GM12878 (cell line): ENCODE results near the gene KCNJ12. TPM values are rescaled to one million over a fixed set of nuclear protein-coding genes. Genes with fewer than 3 reads are reported as not detected.

ENCODE experiments used
- ATAC-seq: fragments of 200-7000 bp; cut with Tn5 transposase; 3 replicates; pipeline ENCODE4 v1.9.1; 2020; ENCODE audit warnings: mild to moderate bottlenecking, moderate library complexity
- BruUV-seq: library from RNA; stranded (reverse); fragments of 400-500 nt; replicated peaks from 2 replicates; lab custom pipeline; 2021; lab: Mats Ljungman, UMichigan
- CTCF ChIA-PET: fragments of 300-600 bp; sonication (Branson Sonifier 250); formaldehyde crosslinking; extraction: SDS; loops from one replicate; lab custom pipeline; 2021; ENCODE audit warnings: inconsistent platforms; lab: Yijun Ruan, JAX
- POLR2A ChIA-PET: fragments of 350-600 bp; formaldehyde crosslinking; extraction: SDS; loops from one replicate; lab custom pipeline; 2021; ENCODE audit warnings: inconsistent platforms; lab: Charles Lee
- RAD21 ChIA-PET: fragments of 300-600 bp; sonication (Branson Sonifier 250); formaldehyde crosslinking; loops from one replicate; lab custom pipeline; 2023; ENCODE audit warnings: antibody characterized with exemption; ENCODE audit not compliant: unreplicated experiment; lab: Charles Lee
- SMC1A ChIA-PET: fragments of 300-600 bp; sonication (Branson Sonifier 250); formaldehyde crosslinking; loops from one replicate; lab custom pipeline; 2023; ENCODE audit not compliant: unreplicated experiment, uncharacterized antibody; lab: Charles Lee
- DNase-seq: peaks from one replicate; pipeline ENCODE4 v3.0.0-alpha.2; 2011; ENCODE audit warnings: low read depth, low spot score
- FAIRE-seq: peaks from 3 replicates; lab custom pipeline; 2011; peaks lifted over from hg19 to GRCh38; lab: Jason Lieb, UNC
- H2AFZ ChIP-seq: 2 replicates; pipeline ENCODE4 v1.6.0; 2011; ENCODE audit warnings: low read depth, low read length, control low read depth; ENCODE audit not compliant: control insufficient read depth
- H3K27ac ChIP-seq: 2 replicates; pipeline ENCODE4 v1.5.1; 2011; ENCODE audit warnings: control low read depth; ENCODE audit not compliant: control insufficient read depth, insufficient read depth
- H3K27me3 ChIP-seq, 2 experiments: replicated peaks in 1 of 2; 2 replicates each; pipeline versions ENCODE4 v1.6.0 to v1.6.1; 2011; ENCODE audit warnings: low read length in 1 of 2; ENCODE audit not compliant: control insufficient read depth in 2 of 2, insufficient read depth in 2 of 2
- H3K36me3 ChIP-seq, 2 experiments: 2 replicates each; pipeline ENCODE4 v1.5.1; 2011; ENCODE audit warnings: low read length in 1 of 2; ENCODE audit not compliant: control insufficient read depth in 2 of 2, insufficient read depth in 2 of 2
- H3K4me1 ChIP-seq: 2 replicates; pipeline ENCODE4 v1.6.1; 2011; ENCODE audit warnings: mild to moderate bottlenecking, low read length, moderate library complexity, mixed read lengths; ENCODE audit not compliant: control insufficient read depth, insufficient read depth
- H3K4me2 ChIP-seq: 2 replicates; pipeline ENCODE4 v1.6.0; 2011; ENCODE audit warnings: control low read depth; ENCODE audit not compliant: control insufficient read depth, insufficient read depth
- H3K4me3 ChIP-seq: fragments of 200-600 bp; sonication (generic); 2 replicates; pipeline ENCODE4 v1.5.1; 2016
- H3K79me2 ChIP-seq: 2 replicates; pipeline ENCODE4 v1.6.0; 2011; ENCODE audit warnings: low read length; ENCODE audit not compliant: control insufficient read depth, insufficient read depth
- H3K9ac ChIP-seq: 2 replicates; pipeline ENCODE4 v1.8.0; 2011; ENCODE audit warnings: low read length, control low read depth, mixed read lengths; ENCODE audit not compliant: control insufficient read depth, insufficient read depth
- H3K9me3 ChIP-seq: replicated peaks from 3 replicates; pipeline ENCODE4 v1.5.1; 2011; ENCODE audit warnings: mild to moderate bottlenecking, low read length; ENCODE audit not compliant: control insufficient read depth, insufficient read depth
- H4K20me1 ChIP-seq: 2 replicates; pipeline ENCODE4 v1.6.0; 2011; ENCODE audit not compliant: control insufficient read depth, insufficient read depth
- CREM ChIP-seq: IDR thresholded peaks from 2 replicates; pipeline ENCODE4 v1.6.1; 2014; ENCODE audit warnings: antibody characterized with exemption, low read depth
- E2F8 ChIP-seq: fragments of 450-650 bp; IDR thresholded peaks from 2 replicates; pipeline ENCODE4 v1.6.1; 2018; ENCODE audit warnings: mild to moderate bottlenecking, low read depth, moderate library complexity; ENCODE audit not compliant: partially characterized antibody
- E4F1 ChIP-seq: fragments of 450-650 bp; IDR thresholded peaks from 2 replicates; pipeline ENCODE4 v1.6.1; 2018; ENCODE audit warnings: borderline replicate concordance, mild to moderate bottlenecking; ENCODE audit not compliant: partially characterized antibody
- EED ChIP-seq: sonication (generic); IDR thresholded peaks from 2 replicates; pipeline ENCODE4 v1.6.1; 2016; ENCODE audit warnings: antibody characterized with exemption, low read depth
- ESRRA ChIP-seq: IDR thresholded peaks from 2 replicates; pipeline ENCODE4 v1.6.1; 2012; ENCODE audit warnings: mild to moderate bottlenecking, low read length, improper control_type of control experiment
- FOS ChIP-seq: IDR thresholded peaks from 3 replicates; pipeline ENCODE4 v1.6.1; 2011; ENCODE audit warnings: borderline replicate concordance; ENCODE audit not compliant: insufficient read length; ENCODE audit errors: extremely low read depth
- IKZF2 ChIP-seq, 2 experiments: fragments of 450-650 bp; IDR thresholded peaks; 2 replicates each; pipeline ENCODE4 v1.6.1; 2017; ENCODE audit warnings: mild to moderate bottlenecking in 2 of 2, moderate library complexity in 2 of 2
- NFIC ChIP-seq: IDR thresholded peaks from 2 replicates; pipeline ENCODE4 v1.6.1; 2012; ENCODE audit warnings: low read depth, mild to moderate bottlenecking, inconsistent platforms, low read length, moderate library complexity
- PAX5 ChIP-seq: IDR thresholded peaks from 2 replicates; pipeline ENCODE4 v1.6.1; 2011; ENCODE audit warnings: low read depth, low read length, borderline replicate concordance
- SUZ12 ChIP-seq: fragments of 200-600 bp; sonication (generic); IDR thresholded peaks from one replicate; pipeline ENCODE4 v1.6.1; 2018; ENCODE audit warnings: antibody characterized with exemption, mild to moderate bottlenecking; ENCODE audit not compliant: unreplicated experiment
- WGBS: methylation state at CpG from one replicate; pipeline ENCODE4 v1.1.6; 2016; ENCODE audit warnings: low lambda C conversion rate; ENCODE audit not compliant: insufficient replicate concordance, insufficient coverage; ENCODE audit errors: missing lambda C conversion rate; 5-methylcytosine and 5-hydroxymethylcytosine counted together
- in situ Hi-C: fragments of 300-500 bp; cut with MboI; formaldehyde crosslinking; loops from 9 replicates; pipeline ENCODE4 v1.14.3; 2018; ENCODE audit warnings: mixed read lengths
- intact Hi-C: fragments of 100-400 bp; cut with micrococcal nuclease; formaldehyde crosslinking; loops from one replicate; pipeline ENCODE4 v1.14.2; 2022; ENCODE audit not compliant: unreplicated experiment
- polyA plus RNA-seq, 11 experiments: library from polyadenylated mRNA; depleted of rRNA in 4 of 11; unstranded in 6 of 11; stranded (reverse) in 5 of 11; fragments of >200 nt; fragmentation: Nextera tagmentation in 4 of 11; fragmentation: Illumina TruSeq in 1 of 11; extraction: Ambion mirVana in 4 of 11; extraction: Trizol in 1 of 11; gene quantifications; 1 replicate in 1 of 11; 2 replicates in 10 of 11; pipeline versions ENCODE4 v1.2.1 to v1.2.3, GENCODE V29; 2011 to 2016; ENCODE audit warnings: inconsistent platforms in 2 of 11, missing spikeins in 2 of 11, low read depth in 1 of 11
- total RNA-seq, 4 experiments: library from RNA; depleted of rRNA in 3 of 4; stranded (reverse); fragments of >200 nt in 3 of 4; fragmentation: Illumina TruSeq in 1 of 4; extraction: Trizol in 1 of 4; gene quantifications; 2 replicates each; pipeline versions ENCODE4 v1.2.1 to v1.2.3, GENCODE V29; 2013 to 2021

The KCNJ12 gene
- total and polyA plus RNA-seq, 10 of the 15 experiments (the other 5 are each of a cell fraction or from before 2014, with no cell fraction given) = 0.04 to 0.21 (median 0.09) TPM; not detected in 3

GRCh38 chr17:21396237-21396636 is 20.1 kb downstream of the KCNJ12 start:
- ATAC-seq (no peak), DNase-seq (no peak), FAIRE-seq (no peak)
- in situ Hi-C loops = no loop called here
- H3K4me1 ChIP-seq = no peaks in the 10 kb centered on the region
- BruUV-seq = no TSS peak
- ChIA-PET RAD21 (no interaction called here), POLR2A (no interaction called here), SMC1A (no interaction called here), CTCF (no interaction called here)
- H3K4me3 ChIP-seq = no peak overlapping the region
- H3K9me3 ChIP-seq = no peaks in the 10 kb centered on the region
- H4K20me1 ChIP-seq = no peaks in the 10 kb centered on the region
- H3K27ac ChIP-seq = no peak overlapping the region
- H2AFZ ChIP-seq = no peak overlapping the region
- 38% methylated on average over 14 of the region's 14 CpGs for WGBS
- no peak overlapping the region for H3K9ac ChIP-seq
- no peaks in the 10 kb centered on the region for H3K36me3 ChIP-seq
- H3K4me2 ChIP-seq = no peak overlapping the region
- H3K27me3 ChIP-seq = no peaks in the 10 kb centered on the region; a peak in 1 of 4 replicates
- intact Hi-C loops = no loop called here
- TF ChIP-seq IKZF2 (IDR thresholded peaks at IDR 0.05) = no peak
- no peak for TF ChIP-seq FOS
- no peak for TF ChIP-seq ESRRA
- TF ChIP-seq SUZ12 = no peak
- no peak for TF ChIP-seq CREM
- H3K79me2 ChIP-seq = no peaks in the 10 kb centered on the region

- in situ Hi-C loops = no loop called here
- BruUV-seq = no TSS peak
- FAIRE-seq = no peak
- CTCF ChIA-PET = no interaction called here
- Histone ChIP-seq H3K36me3 (no peaks in the 10 kb centered on the region), H3K4me3 (no peak overlapping the region), H3K4me2 (no peak overlapping the region), H4K20me1 (no peaks in the 10 kb centered on the region), H3K27ac (no peak overlapping the region), H2AFZ (no peak overlapping the region), H3K4me1 (no peaks in the 10 kb centered on the region), H3K9ac (no peak overlapping the region), H3K79me2 (no peaks in the 10 kb centered on the region), H3K9me3 (no peaks in the 10 kb centered on the region), H3K27me3 (no peaks in the 10 kb centered on the region; a peak in 1 of 4 replicates)
- RAD21 ChIA-PET = no interaction called here
- WGBS = 60% methylated on average over 28 of the region's 28 CpGs
- no peak for ATAC-seq
- SMC1A ChIA-PET = no interaction called here
- DNase-seq = no peak
- POLR2A ChIA-PET = no interaction called here
- intact Hi-C loops = no loop called here
- TF ChIP-seq E4F1 (no peak), NFIC (no peak), EED (no peak), E2F8 (no peak), PAX5 (no peak)
These were observed 21.4 kb downstream of the KCNJ12 start for GRCh38 chr17:21397341-21398190.
